Stomach (tissue), 9 donors: ENCODE results near the gene GPRIN2. TPM values are rescaled to one million over a fixed set of nuclear protein-coding genes. Genes with fewer than 3 reads are reported as not detected.
A peak's percentile ranks its signal among the peaks of the same experiment; 100 is the strongest.

Source experiments
- DNase-seq, 2 donors: peaks; one replicate each; pipeline versions ENCODE4 v3.0.0 to v3.0.0-alpha.2; 2013 to 2019
- H3K27ac ChIP-seq, 5 donors: fragments of 200-600 bp in 4 of 5; sonication (generic) in 4 of 5; one replicate each; pipeline ENCODE4 v1.5.1; 2013 to 2019; ENCODE audit warnings: mild to moderate bottlenecking in 1 of 5, moderate library complexity in 1 of 5
- H3K27me3 ChIP-seq, 3 donors: fragments of 200-600 bp; sonication (generic); one replicate each; pipeline ENCODE4 v1.5.1; 2017 to 2019; ENCODE audit warnings: mixed run types in 1 of 3
- H3K36me3 ChIP-seq, 4 donors: fragments of 200-600 bp; sonication (generic); 1 replicate in 3 of 4; 2 replicates in 1 of 4; pipeline ENCODE4 v1.5.1; 2016 to 2019
- H3K4me1 ChIP-seq, 4 donors: fragments of 200-600 bp; sonication (generic); one replicate each; pipeline ENCODE4 v1.5.1; 2016 to 2019
- H3K4me3 ChIP-seq, 4 donors: fragments of 200-600 bp; sonication (generic) in 3 of 4; one replicate each; pipeline ENCODE4 v1.5.1; 2016 to 2019; ENCODE audit warnings: mild to moderate bottlenecking in 1 of 4
- H3K9me3 ChIP-seq, 4 donors: fragments of 200-600 bp; sonication (generic); one replicate each; pipeline ENCODE4 v1.5.1; 2016 to 2019
- CTCF ChIP-seq, 7 experiments: fragments of 450-650 bp in 4 of 7; fragments of 200-600 bp in 3 of 7; sonication (generic) in 3 of 7; IDR thresholded peaks; one replicate each; pipeline ENCODE4 v1.5.1; 2016 to 2019; ENCODE audit warnings: antibody characterized with exemption in 7 of 7, control low read depth in 2 of 7, mild to moderate bottlenecking in 1 of 7
- EP300 ChIP-seq: sonication (generic); formaldehyde crosslinking; IDR thresholded peaks from one replicate; pipeline ENCODE4 v1.6.1; 2017; ENCODE audit warnings: antibody characterized with exemption
- POLR2A ChIP-seq, 4 donors: fragments of 450-650 bp; IDR thresholded peaks; one replicate each; pipeline ENCODE4 v1.6.1; 2016; ENCODE audit warnings: antibody characterized with exemption in 4 of 4, control low read depth in 2 of 4, mild to moderate bottlenecking in 1 of 4, moderate library complexity in 1 of 4
- POLR2AphosphoS5 ChIP-seq, 3 donors: sonication (generic); formaldehyde crosslinking; IDR thresholded peaks; one replicate each; pipeline ENCODE4 v1.6.1; 2016; ENCODE audit warnings: antibody characterized with exemption in 3 of 3
- WGBS, 5 donors: extraction: QIAGEN DNeasy Blood & Tissue Kit in 3 of 5; methylation state at CpG; one replicate each; pipeline versions ENCODE4 v1.1.5 to v1.1.7; 2013 to 2018; 5-methylcytosine and 5-hydroxymethylcytosine counted together
- intact Hi-C: fragments of 100-400 bp; cut with DNase I; formaldehyde crosslinking; loops from one replicate; pipeline ENCODE4 v1.15.1; 2023; ENCODE audit warnings: low total_unique reads
- polyA plus RNA-seq, 3 donors: library from polyadenylated mRNA; stranded (reverse); fragments of 200-250 nt; gene quantifications; one replicate each; pipeline ENCODE4 v1.2.3, GENCODE V29; 2013
- total RNA-seq, 5 donors: library from RNA; depleted of rRNA; stranded (reverse); fragments of >200 nt; gene quantifications; one replicate each; pipeline versions ENCODE4 v1.1.0 to v1.2.3, GENCODE V29; 2014 to 2016
- donor health status: healthy with polysubstance abuse.
- donor health status: Bipolar disorder and iron deficiency.
- donor health status: healthy.

GPRIN2 gene
- total and polyA plus RNA-seq, 8 donors: 3.5 to 27.8 (median 11.1) TPM

DNA sequence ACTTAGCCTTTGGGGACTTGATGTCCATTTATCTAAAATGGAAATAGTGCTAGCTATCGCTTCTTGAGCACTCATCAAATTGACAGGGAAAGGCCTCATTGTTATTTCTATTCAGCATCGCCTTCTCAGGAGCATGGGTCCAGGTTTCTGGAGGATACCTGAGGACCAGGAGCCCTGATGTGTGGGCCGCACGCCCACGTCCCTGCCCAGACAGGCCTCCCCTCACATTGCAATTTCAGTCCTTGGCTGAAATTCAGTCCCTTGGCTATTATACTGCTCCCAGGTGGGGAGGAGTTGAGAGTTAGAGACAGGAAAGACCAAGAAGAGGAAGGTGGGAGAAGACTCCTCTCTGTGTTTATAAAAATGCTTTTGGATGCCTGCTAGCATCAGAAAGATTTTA is 38.9 kb downstream of the GPRIN2 start:
- Histone ChIP-seq H3K4me1 (no peaks in the 10 kb centered on the region), H3K36me3 (no peaks in the 10 kb centered on the region), H3K9me3 (no peaks in the 10 kb centered on the region), H3K4me3 (no peak overlapping the region), H3K27ac (no peak overlapping the region), H3K27me3 (no peaks in the 10 kb centered on the region)
- WGBS, 5 donors: 90 to 96% (median 94%) methylated on average over 5 of the region's 5 CpGs
- TF ChIP-seq POLR2A (IDR thresholded peaks at IDR 0.05) (no peak), POLR2AphosphoS5 (IDR thresholded peaks at IDR 0.05) (no peak)
- intact Hi-C loops: no loop called here
- DNase-seq: peak in 1 of 2 donors; percentile 22

DNA sequence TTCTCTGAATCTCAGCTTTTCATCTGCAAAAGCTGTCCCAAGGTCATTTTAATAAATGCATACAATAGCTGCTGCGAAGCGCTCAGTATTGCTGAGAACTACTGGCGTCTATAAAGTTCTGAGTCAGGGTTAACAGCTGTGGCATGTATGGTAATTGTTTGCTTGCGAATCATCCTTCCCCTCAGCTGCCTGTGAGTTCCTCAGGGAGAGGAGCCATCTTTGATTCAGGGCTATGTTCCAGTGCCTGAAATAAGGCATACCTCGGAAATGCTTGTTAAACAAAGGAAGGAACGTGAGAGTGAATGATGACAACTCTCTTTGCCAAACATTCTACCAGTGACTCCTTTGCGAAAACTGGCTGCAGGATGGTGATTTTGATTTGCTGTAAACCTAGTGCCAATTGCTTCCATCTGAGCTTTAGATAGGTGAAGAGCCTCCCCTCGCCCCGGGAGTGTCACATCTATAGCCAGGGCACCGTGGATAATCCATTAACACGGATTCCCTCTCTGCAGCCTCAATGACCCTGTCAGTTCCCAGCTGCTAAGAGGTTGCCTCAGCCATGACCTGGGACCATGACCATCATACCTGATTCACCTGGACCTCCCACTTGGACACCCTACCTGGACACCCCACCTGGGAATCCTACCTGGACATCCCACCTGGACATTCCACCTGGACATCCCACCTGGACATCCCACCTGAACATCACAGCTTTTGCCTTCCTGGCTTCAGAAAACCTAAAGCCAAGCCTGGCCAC is 39.6 kb downstream of the GPRIN2 start:
- TF ChIP-seq POLR2AphosphoS5 (IDR thresholded peaks at IDR 0.05) (no peak), POLR2A (IDR thresholded peaks at IDR 0.05) (no peak), EP300 (no peak), CTCF (IDR thresholded peaks at IDR 0.05) (no peak)
- 68 to 81% (median 73%) methylated on average over 11 of the region's 11 CpGs for WGBS, 5 donors
- Histone ChIP-seq H3K9me3 (no peaks in the 10 kb centered on the region), H3K4me1 (no peaks in the 10 kb centered on the region), H3K27ac (no peak overlapping the region), H3K4me3 (no peak overlapping the region), H3K27me3 (no peaks in the 10 kb centered on the region), H3K36me3 (no peaks in the 10 kb centered on the region)
- intact Hi-C loops: no loop called here
- DNase-seq: peak; percentile 25 to 70

DNA sequence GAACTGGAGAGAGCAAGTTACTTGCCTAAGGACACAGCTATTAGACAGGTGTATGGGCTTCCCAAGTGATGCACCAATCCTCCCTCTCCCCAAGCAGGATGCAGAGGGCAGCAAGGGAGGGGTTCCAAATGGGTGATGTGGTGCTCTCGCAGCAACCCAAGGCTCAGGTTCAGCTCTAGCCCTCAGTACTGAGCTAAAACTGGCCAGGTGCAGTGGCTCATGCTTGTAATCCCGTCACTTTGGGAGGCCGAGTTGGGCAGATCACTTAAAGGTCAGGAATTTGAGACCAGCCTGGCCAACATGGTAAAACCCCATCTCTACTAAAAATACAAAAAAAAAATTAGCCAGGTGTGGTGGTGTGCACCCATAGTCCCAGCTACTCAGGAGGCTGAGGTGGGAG is 40.7 kb downstream of the GPRIN2 start:
- H3K9me3 ChIP-seq: no peaks in the 10 kb centered on the region
- H3K27me3 ChIP-seq: no peaks in the 10 kb centered on the region
- H3K4me3 ChIP-seq: no peak overlapping the region
- DNase-seq: peak in 1 of 2 donors; percentile 24
- 89 to 97% (median 96%) methylated on average over 3 of the region's 3 CpGs for WGBS, 5 donors
- no peaks in the 10 kb centered on the region for H3K36me3 ChIP-seq
- no peaks in the 10 kb centered on the region for H3K4me1 ChIP-seq
- TF ChIP-seq POLR2AphosphoS5 (IDR thresholded peaks at IDR 0.05): no peak
- TF ChIP-seq POLR2A (IDR thresholded peaks at IDR 0.05): no peak
- TF ChIP-seq CTCF (IDR thresholded peaks at IDR 0.05): no peak
- no peak for TF ChIP-seq EP300
- H3K27ac ChIP-seq: no peak overlapping the region
- intact Hi-C loops: no loop called here

- Histone ChIP-seq H3K9me3 (no peaks in the 10 kb centered on the region), H3K4me1 (no peaks in the 10 kb centered on the region), H3K27ac (no peak overlapping the region), H3K36me3 (no peaks in the 10 kb centered on the region), H3K27me3 (no peaks in the 10 kb centered on the region), H3K4me3 (no peak overlapping the region)
- TF ChIP-seq EP300: no peak
- TF ChIP-seq POLR2AphosphoS5 (IDR thresholded peaks at IDR 0.05): no peak
- no peak for TF ChIP-seq CTCF (IDR thresholded peaks at IDR 0.05)
- TF ChIP-seq POLR2A (IDR thresholded peaks at IDR 0.05): no peak
- intact Hi-C loops: no loop called here
- no peak for DNase-seq
Measured at GRCh38 chr10:46515366-46515765, 41.1 kb downstream of the GPRIN2 start.

- Histone ChIP-seq H3K4me3 (no peak overlapping the region), H3K27me3 (no peaks in the 10 kb centered on the region), H3K36me3 (no peaks in the 10 kb centered on the region), H3K9me3 (no peaks in the 10 kb centered on the region), H3K4me1 (no peaks in the 10 kb centered on the region), H3K27ac (no peak overlapping the region)
- TF ChIP-seq POLR2A (IDR thresholded peaks at IDR 0.05) (no peak), EP300 (no peak), CTCF (IDR thresholded peaks at IDR 0.05) (no peak), POLR2AphosphoS5 (IDR thresholded peaks at IDR 0.05) (no peak)
- 76 to 80% (median 78%) methylated on average over 3 of the region's 3 CpGs for WGBS, 5 donors
- DNase-seq: no peak
- intact Hi-C loops: no loop called here
Measured at GRCh38 chr10:46514899-46515298, 41.6 kb downstream of the GPRIN2 start.
